Mucosa of stomach (tissue), 1 donor: ENCODE data around the gene EXD2.
A peak's percentile ranks its signal among the peaks of the same experiment; 100 is the strongest.

ENCODE experiments used
- H3K27me3 ChIP-seq: one replicate; pipeline ENCODE4 v1.7.0; 2013; ENCODE audit warnings: mild to moderate bottlenecking, low read length; ENCODE audit not compliant: control insufficient read depth, insufficient read depth
- H3K36me3 ChIP-seq: one replicate; pipeline ENCODE4 v1.7.0; 2013; ENCODE audit warnings: low read length; ENCODE audit not compliant: control insufficient read depth, insufficient read depth
- H3K4me1 ChIP-seq: one replicate; pipeline ENCODE4 v1.7.0; 2013; ENCODE audit warnings: mild to moderate bottlenecking, low read length; ENCODE audit not compliant: control insufficient read depth, insufficient read depth
- H3K4me3 ChIP-seq: one replicate; pipeline ENCODE4 v1.7.0; 2013; ENCODE audit warnings: low read length
- H3K9ac ChIP-seq: one replicate; pipeline ENCODE4 v1.7.0; 2013; ENCODE audit warnings: mild to moderate bottlenecking, low read length, moderate library complexity
- H3K9me3 ChIP-seq: one replicate; pipeline ENCODE4 v1.7.0; 2013; ENCODE audit warnings: mild to moderate bottlenecking, low read length, moderate library complexity; ENCODE audit not compliant: control insufficient read depth
- donor health status: Pancreatic carcinoma.

EXD2 gene

GRCh38 chr14:69260190-69260860 lies 69.0 kb downstream of the EXD2 start:
- Histone ChIP-seq H3K36me3 (no peaks in the 10 kb centered on the region), H3K4me1 (peaks cover 15% of the 10 kb centered on the region), H3K9me3 (no peaks in the 10 kb centered on the region), H3K4me3 (no peak overlapping the region), H3K27me3 (peaks cover 59% of the 10 kb centered on the region), H3K9ac (peak overlapping the region; percentile 47)

- Histone ChIP-seq H3K9ac (peak overlapping the region; percentile 47), H3K4me1 (peaks cover 15% of the 10 kb centered on the region), H3K36me3 (no peaks in the 10 kb centered on the region), H3K27me3 (peaks cover 59% of the 10 kb centered on the region), H3K9me3 (no peaks in the 10 kb centered on the region), H3K4me3 (no peak overlapping the region)
These were observed 69.7 kb downstream of the EXD2 start for GRCh38 chr14:69260861-69261564.

- Histone ChIP-seq H3K9me3 (no peaks in the 10 kb centered on the region), H3K4me1 (peaks cover 15% of the 10 kb centered on the region), H3K4me3 (no peak overlapping the region), H3K27me3 (peaks cover 58% of the 10 kb centered on the region), H3K9ac (peak overlapping the region; percentile 47), H3K36me3 (no peaks in the 10 kb centered on the region)
These were observed 70.5 kb downstream of the EXD2 start for GRCh38 chr14:69261761-69262331.

- H3K4me1 ChIP-seq, result peaks cover 15% of the 10 kb centered on the region
- H3K4me3 ChIP-seq, result no peak overlapping the region
- H3K27me3 ChIP-seq, result peaks cover 57% of the 10 kb centered on the region
- H3K36me3 ChIP-seq, result no peaks in the 10 kb centered on the region
- no peaks in the 10 kb centered on the region for H3K9me3 ChIP-seq
- H3K9ac ChIP-seq, result no peak overlapping the region
These were observed 71.2 kb downstream of the EXD2 start for GRCh38 chr14:69262516-69262915.

GRCh38 chr14:69263364-69263763 lies 72.1 kb downstream of the EXD2 start:
- no peaks in the 10 kb centered on the region for H3K9me3 ChIP-seq
- H3K9ac ChIP-seq, result no peak overlapping the region
- H3K4me1 ChIP-seq, result peaks cover 15% of the 10 kb centered on the region
- no peaks in the 10 kb centered on the region for H3K36me3 ChIP-seq
- peaks cover 50% of the 10 kb centered on the region for H3K27me3 ChIP-seq
- no peak overlapping the region for H3K4me3 ChIP-seq

GRCh38 chr14:69263771-69264170 lies 72.5 kb downstream of the EXD2 start:
- Histone ChIP-seq H3K36me3 (no peaks in the 10 kb centered on the region), H3K4me1 (peaks cover 15% of the 10 kb centered on the region), H3K9ac (no peak overlapping the region), H3K27me3 (peaks cover 46% of the 10 kb centered on the region), H3K4me3 (no peak overlapping the region), H3K9me3 (no peaks in the 10 kb centered on the region)

GRCh38 chr14:69266572-69267345 lies 75.5 kb downstream of the EXD2 start:
- H3K4me1 ChIP-seq, result peaks cover under 1% of the 10 kb centered on the region
- H3K9ac ChIP-seq, result no peak overlapping the region
- no peaks in the 10 kb centered on the region for H3K9me3 ChIP-seq
- no peak overlapping the region for H3K4me3 ChIP-seq
- peaks cover 19% of the 10 kb centered on the region for H3K27me3 ChIP-seq
- no peaks in the 10 kb centered on the region for H3K36me3 ChIP-seq

GRCh38 chr14:69267492-69267891 lies 76.2 kb downstream of the EXD2 start:
- Histone ChIP-seq H3K9me3 (no peaks in the 10 kb centered on the region), H3K36me3 (no peaks in the 10 kb centered on the region), H3K9ac (no peak overlapping the region), H3K27me3 (peaks cover 11% of the 10 kb centered on the region), H3K4me3 (no peak overlapping the region), H3K4me1 (no peaks in the 10 kb centered on the region)

- Histone ChIP-seq H3K4me1 (no peaks in the 10 kb centered on the region), H3K9me3 (no peaks in the 10 kb centered on the region), H3K27me3 (peaks cover 7% of the 10 kb centered on the region), H3K9ac (no peak overlapping the region), H3K36me3 (no peaks in the 10 kb centered on the region), H3K4me3 (no peak overlapping the region)
These were observed 76.9 kb downstream of the EXD2 start for GRCh38 chr14:69268223-69268622.

GRCh38 chr14:69268763-69269162 lies 77.5 kb downstream of the EXD2 start:
- H3K9ac ChIP-seq, result no peak overlapping the region
- H3K36me3 ChIP-seq, result no peaks in the 10 kb centered on the region
- no peak overlapping the region for H3K4me3 ChIP-seq
- no peaks in the 10 kb centered on the region for H3K4me1 ChIP-seq
- no peaks in the 10 kb centered on the region for H3K9me3 ChIP-seq
- peaks cover 6% of the 10 kb centered on the region for H3K27me3 ChIP-seq

GRCh38 chr14:69269381-69269780 lies 78.1 kb downstream of the EXD2 start:
- H3K27me3 ChIP-seq, result peaks cover 6% of the 10 kb centered on the region
- H3K4me1 ChIP-seq, result no peaks in the 10 kb centered on the region
- H3K9me3 ChIP-seq, result no peaks in the 10 kb centered on the region
- H3K4me3 ChIP-seq, result no peak overlapping the region
- no peak overlapping the region for H3K9ac ChIP-seq
- H3K36me3 ChIP-seq, result no peaks in the 10 kb centered on the region

- H3K27me3 ChIP-seq, result peaks cover 6% of the 10 kb centered on the region
- no peak overlapping the region for H3K9ac ChIP-seq
- no peaks in the 10 kb centered on the region for H3K36me3 ChIP-seq
- H3K4me3 ChIP-seq, result no peak overlapping the region
- no peaks in the 10 kb centered on the region for H3K9me3 ChIP-seq
- no peaks in the 10 kb centered on the region for H3K4me1 ChIP-seq
These were observed 78.8 kb downstream of the EXD2 start for GRCh38 chr14:69270097-69270496.
